Liver (tissue), 9 donors: ENCODE results near the gene UNCX. TPM values are rescaled to one million over a fixed set of nuclear protein-coding genes. Genes with fewer than 3 reads are reported as not detected.
"Not testable (repeated sequence)": the region's sequence is repeated elsewhere in the genome, so short reads cannot be mapped to it uniquely, and the experiment has no call there.

Source experiments
- DNase-seq: peaks from one replicate; pipeline ENCODE4 v3.0.0-alpha.2; 2017; ENCODE audit warnings: low spot score
- H3K27ac ChIP-seq, 2 donors: one replicate each; pipeline ENCODE4 v1.7.0; 2013; ENCODE audit warnings: inconsistent platforms in 2 of 2, low read length in 2 of 2, control low read depth in 1 of 2, low read depth in 1 of 2, mild to moderate bottlenecking in 1 of 2
- H3K27me3 ChIP-seq, 4 donors: one replicate each; pipeline versions ENCODE4 v1.6.1 to v1.7.0; 2013; ENCODE audit warnings: low read length in 3 of 4, inconsistent platforms in 1 of 4, mild to moderate bottlenecking in 1 of 4, moderate library complexity in 1 of 4; ENCODE audit not compliant: control insufficient read depth in 4 of 4, insufficient read depth in 4 of 4
- H3K36me3 ChIP-seq, 4 donors: one replicate each; pipeline versions ENCODE4 v1.6.1 to v1.7.0; 2013; ENCODE audit warnings: low read length in 3 of 4, mild to moderate bottlenecking in 3 of 4, low read depth in 1 of 4, moderate library complexity in 1 of 4; ENCODE audit not compliant: control insufficient read depth in 4 of 4, insufficient read depth in 3 of 4
- H3K4me1 ChIP-seq, 4 donors: one replicate each; pipeline versions ENCODE4 v1.6.1 to v1.7.0; 2013; ENCODE audit warnings: low read length in 3 of 4, mild to moderate bottlenecking in 3 of 4, moderate library complexity in 1 of 4; ENCODE audit not compliant: control insufficient read depth in 4 of 4, insufficient read depth in 4 of 4
- H3K4me3 ChIP-seq, 3 donors: one replicate each; pipeline versions ENCODE4 v1.6.1 to v1.7.0; 2013; ENCODE audit warnings: low read length in 3 of 3, control low read depth in 1 of 3, low read depth in 1 of 3, mild to moderate bottlenecking in 1 of 3
- H3K9ac ChIP-seq, 2 donors: one replicate each; pipeline ENCODE4 v1.7.0; 2013; ENCODE audit warnings: low read length in 2 of 2, mild to moderate bottlenecking in 2 of 2, moderate library complexity in 2 of 2, control low read depth in 1 of 2, low read depth in 1 of 2
- H3K9me3 ChIP-seq, 4 donors: one replicate each; pipeline versions ENCODE4 v1.6.1 to v1.7.0; 2013; ENCODE audit warnings: low read length in 3 of 4; ENCODE audit not compliant: control insufficient read depth in 4 of 4
- FOXA1 ChIP-seq: IDR thresholded peaks from 2 replicates; pipeline ENCODE4 v1.6.1; 2016; ENCODE audit warnings: antibody characterized with exemption
- FOXA2 ChIP-seq: IDR thresholded peaks from 2 replicates; pipeline ENCODE4 v1.6.1; 2016; ENCODE audit warnings: antibody characterized with exemption
- GABPA ChIP-seq, 2 donors: IDR thresholded peaks in 1 of 2; conservative IDR thresholded peaks in 1 of 2; 2 replicates each; pipeline ENCODE4 v1.6.1; 2016; ENCODE audit warnings: antibody characterized with exemption in 2 of 2, mild to moderate bottlenecking in 1 of 2, moderate library complexity in 1 of 2
- HNF4A ChIP-seq, 2 donors: conservative IDR thresholded peaks; 2 replicates each; pipeline ENCODE4 v1.6.1; 2016; ENCODE audit warnings: antibody characterized with exemption in 2 of 2, mild to moderate bottlenecking in 2 of 2
- HNF4G ChIP-seq: IDR thresholded peaks from 2 replicates; pipeline ENCODE4 v1.6.1; 2016; ENCODE audit warnings: antibody characterized with exemption
- JUND ChIP-seq, 2 donors: IDR thresholded peaks; 2 replicates each; pipeline ENCODE4 v1.6.1; 2016; ENCODE audit warnings: antibody characterized with exemption in 2 of 2
- NR2F2 ChIP-seq: IDR thresholded peaks from 2 replicates; pipeline ENCODE4 v1.6.1; 2016; ENCODE audit warnings: antibody characterized with exemption
- RAD21 ChIP-seq, 2 donors: IDR thresholded peaks; 2 replicates each; pipeline ENCODE4 v1.6.1; 2016; ENCODE audit warnings: antibody characterized with exemption in 2 of 2, mild to moderate bottlenecking in 2 of 2
- REST ChIP-seq: IDR thresholded peaks from 2 replicates; pipeline ENCODE4 v1.6.1; 2016; ENCODE audit warnings: antibody characterized with exemption, mild to moderate bottlenecking
- RXRA ChIP-seq, 2 donors: IDR thresholded peaks; 2 replicates each; pipeline ENCODE4 v1.6.1; 2017 to 2018; ENCODE audit warnings: antibody characterized with exemption in 2 of 2, mild to moderate bottlenecking in 1 of 2
- SP1 ChIP-seq: IDR thresholded peaks from 2 replicates; pipeline ENCODE4 v1.6.1; 2018; ENCODE audit warnings: antibody characterized with exemption, mild to moderate bottlenecking
- TAF1 ChIP-seq: conservative IDR thresholded peaks from 2 replicates; pipeline ENCODE4 v1.6.1; 2016; ENCODE audit warnings: antibody characterized with exemption, mild to moderate bottlenecking
- YY1 ChIP-seq: IDR thresholded peaks from 2 replicates; pipeline ENCODE4 v1.6.1; 2016; ENCODE audit warnings: antibody characterized with exemption, mild to moderate bottlenecking
- WGBS: extraction: QIAGEN DNeasy Blood & Tissue Kit; methylation state at CpG from one replicate; pipeline ENCODE4 v1.1.7; 2013; 5-methylcytosine and 5-hydroxymethylcytosine counted together
- polyA plus RNA-seq, 2 donors: library from polyadenylated mRNA; stranded (reverse) in 1 of 2; unstranded in 1 of 2; fragments of 200-250 nt in 1 of 2; fragments of >200 nt in 1 of 2; fragmentation: Nextera tagmentation in 1 of 2; extraction: Ambion mirVana in 1 of 2; gene quantifications; one replicate each; pipeline versions ENCODE4 v1.2.1 to v1.2.3, GENCODE V29; 2013 to 2015
- total RNA-seq, 2 donors: library from RNA; depleted of rRNA; stranded (reverse); fragments of >200 nt; gene quantifications; one replicate each; pipeline ENCODE4 v1.2.3, GENCODE V29; 2014
- TF ChIP-seq, protein P1 (sequence below): IDR thresholded peaks from 2 replicates; pipeline ENCODE4 v1.6.1; 2016; ENCODE audit warnings: antibody characterized with exemption
- TF ChIP-seq, protein P2 (sequence below): IDR thresholded peaks from 2 replicates; pipeline ENCODE4 v1.6.1; 2016; ENCODE audit warnings: antibody characterized with exemption
- TF ChIP-seq, protein P3 (sequence below): fragments of 150-350 bp; IDR thresholded peaks from 2 replicates; pipeline ENCODE4 v1.5.1; 2017; ENCODE audit warnings: improper control_type of control experiment, low read depth, low read length; ENCODE audit not compliant: missing input control
- TF ChIP-seq, protein P4 (sequence below): IDR thresholded peaks from 2 replicates; pipeline ENCODE4 v1.6.1; 2016; ENCODE audit warnings: antibody characterized with exemption
- donor health status: healthy.
- donor health status: healthy.
- donor health status: healthy.
- donor health status: healthy.
- donor health status: healthy.

The UNCX gene
- total and polyA plus RNA-seq, 4 donors: not detected

DNA sequence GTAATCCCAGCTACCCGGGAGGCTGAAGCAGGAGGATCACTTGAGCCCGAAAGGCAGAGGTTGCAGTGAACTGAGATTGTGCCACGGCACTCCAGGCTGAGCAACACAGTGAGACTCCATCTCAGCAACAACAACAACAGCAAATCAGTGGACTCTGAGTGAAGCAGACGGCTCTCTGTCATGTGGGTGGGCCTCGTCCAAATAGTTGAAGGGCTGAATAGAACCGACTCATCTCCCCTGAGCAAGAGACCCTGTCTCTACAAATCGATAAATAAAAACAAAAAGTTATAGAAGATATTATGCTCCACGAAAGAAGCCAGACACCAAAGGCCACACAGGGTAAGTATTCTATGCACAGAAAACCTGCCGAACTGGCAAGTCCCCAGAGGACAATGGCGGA, 45.9 kb downstream of the UNCX start (continued):
- no peak for TF ChIP-seq TAF1
- no peak for TF ChIP-seq JUND (IDR thresholded peaks at IDR 0.05)
- no peak for TF ChIP-seq RAD21 (IDR thresholded peaks at IDR 0.05)
- TF ChIP-seq HNF4G: no peak
- TF ChIP-seq, protein P1, sequence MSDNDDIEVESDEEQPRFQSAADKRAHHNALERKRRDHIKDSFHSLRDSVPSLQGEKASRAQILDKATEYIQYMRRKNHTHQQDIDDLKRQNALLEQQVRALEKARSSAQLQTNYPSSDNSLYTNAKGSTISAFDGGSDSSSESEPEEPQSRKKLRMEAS: no peak
- TF ChIP-seq GABPA (IDR thresholded peaks at IDR 0.05 in 1 of 2, conservative IDR thresholded peaks at IDR 0.05 in 1 of 2): no peak
- TF ChIP-seq NR2F2: no peak

- TF ChIP-seq, protein P2, sequence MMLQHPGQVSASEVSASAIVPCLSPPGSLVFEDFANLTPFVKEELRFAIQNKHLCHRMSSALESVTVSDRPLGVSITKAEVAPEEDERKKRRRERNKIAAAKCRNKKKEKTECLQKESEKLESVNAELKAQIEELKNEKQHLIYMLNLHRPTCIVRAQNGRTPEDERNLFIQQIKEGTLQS: no peak
- TF ChIP-seq FOXA1: no peak
- no peak for TF ChIP-seq TAF1
- TF ChIP-seq, protein P1: no peak
- TF ChIP-seq RAD21 (IDR thresholded peaks at IDR 0.05): no peak
- TF ChIP-seq RXRA (IDR thresholded peaks at IDR 0.05): no peak
- no peak for TF ChIP-seq HNF4A (conservative IDR thresholded peaks at IDR 0.05)
- TF ChIP-seq, protein P3, sequence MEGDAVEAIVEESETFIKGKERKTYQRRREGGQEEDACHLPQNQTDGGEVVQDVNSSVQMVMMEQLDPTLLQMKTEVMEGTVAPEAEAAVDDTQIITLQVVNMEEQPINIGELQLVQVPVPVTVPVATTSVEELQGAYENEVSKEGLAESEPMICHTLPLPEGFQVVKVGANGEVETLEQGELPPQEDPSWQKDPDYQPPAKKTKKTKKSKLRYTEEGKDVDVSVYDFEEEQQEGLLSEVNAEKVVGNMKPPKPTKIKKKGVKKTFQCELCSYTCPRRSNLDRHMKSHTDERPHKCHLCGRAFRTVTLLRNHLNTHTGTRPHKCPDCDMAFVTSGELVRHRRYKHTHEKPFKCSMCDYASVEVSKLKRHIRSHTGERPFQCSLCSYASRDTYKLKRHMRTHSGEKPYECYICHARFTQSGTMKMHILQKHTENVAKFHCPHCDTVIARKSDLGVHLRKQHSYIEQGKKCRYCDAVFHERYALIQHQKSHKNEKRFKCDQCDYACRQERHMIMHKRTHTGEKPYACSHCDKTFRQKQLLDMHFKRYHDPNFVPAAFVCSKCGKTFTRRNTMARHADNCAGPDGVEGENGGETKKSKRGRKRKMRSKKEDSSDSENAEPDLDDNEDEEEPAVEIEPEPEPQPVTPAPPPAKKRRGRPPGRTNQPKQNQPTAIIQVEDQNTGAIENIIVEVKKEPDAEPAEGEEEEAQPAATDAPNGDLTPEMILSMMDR: no peak
- no peak for TF ChIP-seq HNF4G
- TF ChIP-seq FOXA2: no peak
- Histone ChIP-seq H3K36me3 (no peaks in the 10 kb centered on the region), H3K9me3 (peaks cover 0 to 4% (median 0%) of the 10 kb centered on the region in 4 donors), H3K9ac (no peak overlapping the region), H3K4me1 (no peaks in the 10 kb centered on the region), H3K4me3 (no peak overlapping the region), H3K27ac (no peak overlapping the region), H3K27me3 (peaks cover 0 to 7% (median under 1%) of the 10 kb centered on the region in 4 donors)
- DNase-seq: no peak
- 88% methylated on average over 16 of the region's 16 CpGs for WGBS
These were observed 46.4 kb downstream of the UNCX start for GRCh38 chr7:1279041-1279440.

- not testable (repeated sequence) for H3K4me1 ChIP-seq, DNase-seq, H3K9ac ChIP-seq, H3K27me3 ChIP-seq, H3K27ac ChIP-seq, H3K4me3 ChIP-seq, H3K9me3 ChIP-seq, H3K36me3 ChIP-seq
- WGBS: 54% methylated on average over 4 of the region's 4 CpGs
These were observed 47.2 kb downstream of the UNCX start for GRCh38 chr7:1279895-1280294.

DNA sequence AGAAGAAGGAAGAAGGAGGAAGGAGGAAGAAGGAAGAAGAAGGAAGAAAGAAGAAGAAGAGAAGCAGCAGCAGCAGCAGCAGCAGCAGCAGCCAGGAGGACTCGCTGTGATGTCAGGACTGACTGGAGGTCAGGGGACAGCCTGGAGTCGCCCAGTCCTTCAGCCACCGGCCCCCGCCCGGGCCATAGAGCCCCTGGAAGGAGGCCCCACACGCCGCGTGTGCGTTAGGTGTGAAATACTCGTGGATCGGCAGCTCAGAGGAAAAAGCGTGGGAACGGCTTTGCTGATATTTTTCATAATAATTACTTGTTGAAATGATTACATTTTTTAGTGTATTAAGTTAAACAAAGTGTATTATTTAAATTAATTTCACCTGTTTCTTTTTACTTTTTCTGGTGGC, 48.4 kb downstream of the UNCX start:
- DNase-seq: no peak
- Histone ChIP-seq H3K27me3 (peaks cover 0 to 6% (median 0%) of the 10 kb centered on the region in 4 donors), H3K9me3 (peaks cover 0 to 4% (median 0%) of the 10 kb centered on the region in 4 donors), H3K36me3 (no peaks in the 10 kb centered on the region), H3K4me1 (no peaks in the 10 kb centered on the region), H3K27ac (no peak overlapping the region), H3K4me3 (no peak overlapping the region), H3K9ac (no peak overlapping the region)
- WGBS: 62% methylated on average over 13 of the region's 13 CpGs
- TF ChIP-seq SP1: no peak
- no peak for TF ChIP-seq RAD21 (IDR thresholded peaks at IDR 0.05)
- no peak for TF ChIP-seq TAF1
- TF ChIP-seq YY1: no peak
- TF ChIP-seq, protein P2: no peak
- TF ChIP-seq HNF4G: no peak
- TF ChIP-seq FOXA2: no peak
- TF ChIP-seq NR2F2: no peak
- no peak for TF ChIP-seq REST
- no peak for TF ChIP-seq FOXA1
- TF ChIP-seq JUND (IDR thresholded peaks at IDR 0.05): no peak
- TF ChIP-seq, protein P4, sequence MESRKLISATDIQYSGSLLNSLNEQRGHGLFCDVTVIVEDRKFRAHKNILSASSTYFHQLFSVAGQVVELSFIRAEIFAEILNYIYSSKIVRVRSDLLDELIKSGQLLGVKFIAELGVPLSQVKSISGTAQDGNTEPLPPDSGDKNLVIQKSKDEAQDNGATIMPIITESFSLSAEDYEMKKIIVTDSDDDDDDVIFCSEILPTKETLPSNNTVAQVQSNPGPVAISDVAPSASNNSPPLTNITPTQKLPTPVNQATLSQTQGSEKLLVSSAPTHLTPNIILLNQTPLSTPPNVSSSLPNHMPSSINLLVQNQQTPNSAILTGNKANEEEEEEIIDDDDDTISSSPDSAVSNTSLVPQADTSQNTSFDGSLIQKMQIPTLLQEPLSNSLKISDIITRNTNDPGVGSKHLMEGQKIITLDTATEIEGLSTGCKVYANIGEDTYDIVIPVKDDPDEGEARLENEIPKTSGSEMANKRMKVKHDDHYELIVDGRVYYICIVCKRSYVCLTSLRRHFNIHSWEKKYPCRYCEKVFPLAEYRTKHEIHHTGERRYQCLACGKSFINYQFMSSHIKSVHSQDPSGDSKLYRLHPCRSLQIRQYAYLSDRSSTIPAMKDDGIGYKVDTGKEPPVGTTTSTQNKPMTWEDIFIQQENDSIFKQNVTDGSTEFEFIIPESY: no peak
- TF ChIP-seq, protein P1: no peak
- TF ChIP-seq HNF4A (conservative IDR thresholded peaks at IDR 0.05): no peak
- no peak for TF ChIP-seq RXRA (IDR thresholded peaks at IDR 0.05)
- no peak for TF ChIP-seq GABPA (IDR thresholded peaks at IDR 0.05 in 1 of 2, conservative IDR thresholded peaks at IDR 0.05 in 1 of 2)
